Pancreas (tissue), 10 donors: Measurements from ENCODE around the gene OR52E1. TPM values are rescaled to one million over a fixed set of nuclear protein-coding genes. Genes with fewer than 3 reads are reported as not detected.

Experiments
- ATAC-seq, 4 donors: fragments of 200-7000 bp; cut with Tn5 transposase; one replicate each; pipeline versions ENCODE4 v1.8.0 to v1.9.1; 2020; ENCODE audit warnings: mild to moderate bottlenecking in 4 of 4, moderate library complexity in 4 of 4
- DNase-seq, 6 donors: peaks; one replicate each; pipeline ENCODE4 v3.0.0-alpha.2; 2020
- FAIRE-seq: peaks from 2 replicates; lab custom pipeline; 2012; peaks lifted over from hg19 to GRCh38; lab: Jason Lieb, UNC
- H3K27ac ChIP-seq, 4 donors: fragments of 200-600 bp; sonication (generic); 1 replicate in 3 of 4; 2 replicates in 1 of 4; pipeline versions ENCODE4 v1.5.0 to v1.8.0; 2020
- H3K27me3 ChIP-seq, 4 donors: fragments of 200-600 bp; one replicate each; pipeline ENCODE4 v1.8.0; 2021
- H3K36me3 ChIP-seq, 3 donors: fragments of 200-600 bp; sonication (generic) in 1 of 3; one replicate each; pipeline versions ENCODE4 v1.5.0 to v1.8.0; 2020 to 2021
- H3K4me1 ChIP-seq, 3 donors: fragments of 200-600 bp; one replicate each; pipeline ENCODE4 v1.8.0; 2021
- H3K4me3 ChIP-seq, 4 donors: fragments of 200-600 bp; sonication (generic) in 2 of 4; one replicate each; pipeline versions ENCODE4 v1.5.0 to v1.8.0; 2020 to 2021
- H3K9me3 ChIP-seq, 4 donors: fragments of 200-600 bp; one replicate each; pipeline ENCODE4 v1.8.0; 2021
- WGBS, 2 donors: extraction: QIAGEN DNeasy Blood & Tissue Kit; methylation state at CpG; one replicate each; pipeline ENCODE4 v1.1.7; 2013; 5-methylcytosine and 5-hydroxymethylcytosine counted together
- intact Hi-C, 3 donors: fragments of 100-400 bp; cut with DNase I; formaldehyde crosslinking; loops; one replicate each; pipeline versions ENCODE4 v1.11.1 to v1.14.2; 2022
- polyA plus RNA-seq, 2 donors: library from polyadenylated mRNA; stranded (reverse); fragments of 200-250 nt; gene quantifications; one replicate each; pipeline ENCODE4 v1.2.3, GENCODE V29; 2013
- total RNA-seq, 6 donors: library from RNA; stranded (reverse); fragmentation: NEBNext Ultra II Directional in 4 of 6; extraction: Animal tissue kit (Norgen Biotek cat#: 25700) in 4 of 6; gene quantifications; one replicate each; pipeline versions ENCODE4 v1.2.1 to v1.2.4, GENCODE V29; 2021 to 2023
- TF ChIP-seq, protein P1 (sequence below), 4 donors: fragments of 200-600 bp; sonication (generic) in 3 of 4; IDR thresholded peaks; one replicate each; pipeline versions ENCODE4 v1.5.0 to v1.8.0; 2021; ENCODE audit warnings: antibody characterized with exemption in 4 of 4
- donor health status: healthy with polysubstance abuse.
- donor health status: DM: no; HTN: no; CAD: no; lungs with moderate emphysema.
- donor health status: DM: no; HTN: no; CAD: no.
- donor health status: control.
- donor health status: control.
- donor health status: Bipolar disorder and iron deficiency.
- donor health status: DM: yes; HTN: yes; CAD: no.
- donor health status: DM: no; HTN: no; CAD: no.
- donor health status: DM: no; HTN: no; CAD: no.
- donor health status: DM: yes; HTN: yes; CAD: no.

The OR52E1 gene
- total RNA-seq: not detected
- not detected for polyA plus RNA-seq

DNA sequence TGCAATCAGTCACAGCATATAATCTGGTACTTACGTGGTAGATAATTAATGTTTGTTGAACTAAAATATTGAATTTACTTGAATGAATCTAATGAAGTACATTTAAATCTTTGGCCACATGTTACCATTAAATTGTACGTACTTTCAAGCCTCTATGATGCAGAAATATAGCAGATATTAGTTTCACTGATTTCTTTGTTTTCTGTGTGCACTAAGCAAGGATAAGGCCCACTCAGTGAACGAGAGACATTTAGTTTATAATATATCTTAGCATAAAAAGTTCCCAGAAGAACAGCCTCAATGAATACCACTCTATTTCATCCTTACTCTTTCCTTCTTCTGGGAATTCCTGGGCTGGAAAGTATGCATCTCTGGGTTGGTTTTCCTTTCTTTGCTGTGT, at the start of gene OR52E1:
TSS of gene OR52E1 (plus strand) at position 301 of the 400 bp plus-strand sequence.
- no peak for ATAC-seq

DNA sequence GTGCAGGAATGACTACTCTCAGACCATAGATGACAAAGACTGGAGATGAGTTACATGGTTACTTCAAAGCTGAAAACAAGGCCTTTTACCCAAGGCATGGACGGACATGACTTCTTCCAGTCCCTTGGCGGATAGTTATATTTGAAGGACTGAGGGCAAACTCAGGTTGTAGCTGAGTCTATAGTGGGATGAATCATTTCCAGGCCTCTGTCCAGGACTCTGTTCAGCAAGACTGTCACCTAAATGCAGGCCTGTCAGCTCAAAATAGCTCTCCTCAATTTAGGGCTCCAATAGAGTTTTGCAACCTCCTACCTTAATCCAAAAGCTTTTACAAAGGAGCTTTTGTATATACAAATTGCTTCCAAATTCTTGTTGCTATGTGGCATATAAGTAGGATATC, 47.4 kb upstream of the OR52E1 start:
- H3K9me3 ChIP-seq: no peaks in the 10 kb centered on the region
- 81 to 92% methylated on average over 2 of the region's 2 CpGs for WGBS, 2 donors
- no peaks in the 10 kb centered on the region for H3K36me3 ChIP-seq
- TF ChIP-seq, protein P1, sequence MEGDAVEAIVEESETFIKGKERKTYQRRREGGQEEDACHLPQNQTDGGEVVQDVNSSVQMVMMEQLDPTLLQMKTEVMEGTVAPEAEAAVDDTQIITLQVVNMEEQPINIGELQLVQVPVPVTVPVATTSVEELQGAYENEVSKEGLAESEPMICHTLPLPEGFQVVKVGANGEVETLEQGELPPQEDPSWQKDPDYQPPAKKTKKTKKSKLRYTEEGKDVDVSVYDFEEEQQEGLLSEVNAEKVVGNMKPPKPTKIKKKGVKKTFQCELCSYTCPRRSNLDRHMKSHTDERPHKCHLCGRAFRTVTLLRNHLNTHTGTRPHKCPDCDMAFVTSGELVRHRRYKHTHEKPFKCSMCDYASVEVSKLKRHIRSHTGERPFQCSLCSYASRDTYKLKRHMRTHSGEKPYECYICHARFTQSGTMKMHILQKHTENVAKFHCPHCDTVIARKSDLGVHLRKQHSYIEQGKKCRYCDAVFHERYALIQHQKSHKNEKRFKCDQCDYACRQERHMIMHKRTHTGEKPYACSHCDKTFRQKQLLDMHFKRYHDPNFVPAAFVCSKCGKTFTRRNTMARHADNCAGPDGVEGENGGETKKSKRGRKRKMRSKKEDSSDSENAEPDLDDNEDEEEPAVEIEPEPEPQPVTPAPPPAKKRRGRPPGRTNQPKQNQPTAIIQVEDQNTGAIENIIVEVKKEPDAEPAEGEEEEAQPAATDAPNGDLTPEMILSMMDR (IDR thresholded peaks at IDR 0.05): no peak
- ATAC-seq (no peak), FAIRE-seq (no peak), DNase-seq (no peak)
- no peak overlapping the region for H3K27ac ChIP-seq
- H3K4me1 ChIP-seq: no peaks in the 10 kb centered on the region
- H3K4me3 ChIP-seq: no peak overlapping the region
- intact Hi-C loops: no loop called here
- no peaks in the 10 kb centered on the region for H3K27me3 ChIP-seq

More for the DNA sequence above, at the start of gene OR52E1:
- H3K9me3 ChIP-seq: no peaks in the 10 kb centered on the region
- no peaks in the 10 kb centered on the region for H3K27me3 ChIP-seq
- no peak within 1 kb of the TSS for H3K4me3 ChIP-seq
- no peak for FAIRE-seq
- no peaks in the 10 kb centered on the region for H3K36me3 ChIP-seq
- intact Hi-C loops: no loop called here
- H3K27ac ChIP-seq: no peak within 1 kb of the TSS
- no peak for DNase-seq
- H3K4me1 ChIP-seq: no peaks in the 10 kb centered on the region
- WGBS, 2 donors: 51 to 52% methylated on average over 3 of the region's 3 CpGs
- TF ChIP-seq, protein P1 (IDR thresholded peaks at IDR 0.05): no peak

DNA sequence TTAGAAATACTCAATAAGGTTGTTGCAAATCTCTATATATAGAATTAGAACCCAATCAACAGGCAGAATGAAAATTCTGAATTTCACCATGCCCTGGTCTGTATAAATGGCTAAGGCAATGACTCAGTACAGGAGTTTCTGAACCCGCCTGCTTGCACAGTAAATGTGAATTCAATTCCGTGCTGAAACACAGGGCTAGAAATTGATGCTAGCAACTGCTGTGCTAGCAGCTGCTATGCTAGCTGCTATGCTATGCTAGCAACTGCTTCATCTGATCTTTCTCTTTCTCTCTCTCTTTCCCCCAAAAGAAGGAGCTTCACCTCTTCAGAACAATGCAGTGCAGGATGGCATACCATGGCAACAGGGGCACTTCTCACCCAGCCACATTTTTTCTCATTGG, 32.7 kb upstream of the OR52E1 start:
- no peaks in the 10 kb centered on the region for H3K9me3 ChIP-seq
- no peak for ATAC-seq
- 59 to 70% methylated on average over 2 of the region's 2 CpGs for WGBS, 2 donors
- no peak overlapping the region for H3K4me3 ChIP-seq
- no peaks in the 10 kb centered on the region for H3K36me3 ChIP-seq
- TF ChIP-seq, protein P1 (IDR thresholded peaks at IDR 0.05): no peak
- no peak overlapping the region for H3K27ac ChIP-seq
- intact Hi-C loops: no loop called here
- H3K27me3 ChIP-seq: no peaks in the 10 kb centered on the region
- no peaks in the 10 kb centered on the region for H3K4me1 ChIP-seq
- no peak for DNase-seq
- no peak for FAIRE-seq

DNA sequence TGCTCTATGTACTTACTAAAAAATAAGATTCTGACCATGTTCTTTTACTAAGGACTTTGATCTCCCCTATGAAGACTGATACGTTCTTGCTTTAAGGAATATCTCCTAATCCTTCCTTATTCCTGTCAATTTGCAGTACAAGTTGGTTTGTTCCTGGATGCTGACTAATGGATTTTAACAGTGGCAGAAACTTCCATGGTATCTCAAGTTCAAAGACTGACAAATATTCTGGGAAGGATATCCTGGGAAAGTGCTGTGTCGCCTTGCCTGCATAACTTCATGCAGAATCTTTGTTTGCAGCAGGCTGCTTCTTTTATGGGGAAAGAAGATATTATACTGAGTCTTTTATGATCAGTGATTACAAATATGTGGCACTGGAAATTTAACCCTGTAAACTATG, 31.4 kb upstream of the OR52E1 start:
- H3K36me3 ChIP-seq: no peaks in the 10 kb centered on the region
- 28 to 54% methylated on average over 2 of the region's 2 CpGs for WGBS, 2 donors
- ATAC-seq: no peak
- H3K27ac ChIP-seq: no peak overlapping the region
- DNase-seq: no peak
- H3K9me3 ChIP-seq: no peaks in the 10 kb centered on the region
- FAIRE-seq: no peak
- H3K27me3 ChIP-seq: no peaks in the 10 kb centered on the region
- H3K4me3 ChIP-seq: no peak overlapping the region
- intact Hi-C loops: no loop called here
- TF ChIP-seq, protein P1 (IDR thresholded peaks at IDR 0.05): no peak
- no peaks in the 10 kb centered on the region for H3K4me1 ChIP-seq

DNA sequence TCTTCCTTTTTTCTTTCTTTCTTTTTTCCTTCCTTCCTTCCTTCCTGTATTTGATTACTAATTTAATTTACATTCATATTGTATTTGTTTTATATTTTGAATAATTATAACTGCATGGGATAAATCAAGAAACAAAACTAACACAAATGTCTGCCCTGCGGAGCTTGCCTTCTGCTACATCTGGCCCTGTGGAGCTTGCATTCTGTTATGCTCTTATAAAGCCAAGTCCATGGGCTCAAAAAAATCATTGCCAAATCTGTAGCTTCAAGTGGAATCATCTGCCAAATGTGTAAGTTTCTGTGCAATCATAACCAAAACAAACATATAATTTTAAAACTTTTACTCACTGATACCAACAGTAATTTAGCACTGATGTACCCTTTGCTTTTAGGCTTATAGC, 31.0 kb upstream of the OR52E1 start:
- DNase-seq (no peak), FAIRE-seq (no peak)

More for the DNA sequence above, 31.0 kb upstream of the OR52E1 start:
- Histone ChIP-seq H3K36me3 (no peaks in the 10 kb centered on the region), H3K4me3 (no peak overlapping the region), H3K4me1 (no peaks in the 10 kb centered on the region), H3K27ac (no peak overlapping the region), H3K9me3 (no peaks in the 10 kb centered on the region), H3K27me3 (no peaks in the 10 kb centered on the region)
- 93 to 97% methylated on average over 1 of the region's 1 CpG for WGBS, 2 donors
- intact Hi-C loops: no loop called here
- no peak for ATAC-seq
- TF ChIP-seq, protein P1 (IDR thresholded peaks at IDR 0.05): no peak
